K562 (cell line): Measurements from ENCODE around the gene PCSK5.

Experiments used
- ATF7 ChIP-seq: fragments of 450-650 bp; IDR thresholded peaks from 2 replicates; pipeline ENCODE4 v1.7.1; 2014; ENCODE audit warnings: mild to moderate bottlenecking, moderate library complexity
- CHD4 ChIP-seq: fragments of 200-600 bp; sonication (generic); IDR thresholded peaks from 3 replicates; pipeline ENCODE4 v1.6.1; 2012; ENCODE audit warnings: low read depth, mild to moderate bottlenecking, mixed read lengths, low read length, inconsistent platforms; ENCODE audit not compliant: insufficient read depth, insufficient replicate concordance, poor library complexity, severe bottlenecking
- NR2F6 ChIP-seq: fragments of 450-650 bp; formaldehyde crosslinking; IDR thresholded peaks from 2 replicates; pipeline ENCODE4 v1.4.0; 2020; ENCODE audit warnings: mild to moderate bottlenecking
- POLR2A ChIP-seq: fragments of 450-650 bp; conservative IDR thresholded peaks from 2 replicates; pipeline ENCODE4 v1.6.1; 2016
- REST ChIP-seq, 2 experiments: fragments of 450-650 bp; formaldehyde crosslinking in 1 of 2; IDR thresholded peaks; 2 replicates each; pipeline versions ENCODE4 v1.4.0 to v1.6.1; 2014 to 2020; ENCODE audit warnings: mild to moderate bottlenecking in 2 of 2, borderline replicate concordance in 1 of 2, low read depth in 1 of 2
- SNAPC5 ChIP-seq: fragments of 250-450 bp; sonication (Bioruptor Pico); IDR thresholded peaks from 2 replicates; pipeline ENCODE4 v1.8.0; 2021; ENCODE audit warnings: moderate library complexity, mild to moderate bottlenecking, inconsistent platforms
- TARDBP ChIP-seq: fragments of 450-650 bp; IDR thresholded peaks from 2 replicates; pipeline ENCODE4 v1.6.1; 2016
- THAP12 ChIP-seq: fragments of 250-450 bp; sonication (Bioruptor Pico); IDR thresholded peaks from 2 replicates; pipeline ENCODE4 v1.9.0; 2021; ENCODE audit warnings: mild to moderate bottlenecking, inconsistent platforms

- TF ChIP-seq NR2F6 (CRISPR knock-in tag) = no peak
- TF ChIP-seq ATF7 = no peak
- TF ChIP-seq POLR2A = no peak
- no peak for TF ChIP-seq SNAPC5 (CRISPR knock-in tag)
- no peak for TF ChIP-seq TARDBP
- no peak for TF ChIP-seq REST (IDR thresholded peaks at IDR 0.05; ENCODE audit: borderline replicate concordance)
- no peak for TF ChIP-seq REST (CRISPR knock-in tag; IDR thresholded peaks at IDR 0.05; ENCODE audit: low read depth)
- no peak for TF ChIP-seq THAP12 (CRISPR knock-in tag)
- no peak for TF ChIP-seq CHD4
These were observed 16.1 kb downstream of the PCSK5 start for GRCh38 chr9:75906531-75906930.
